Stimulated activated naive CD8-positive, alpha-beta T cell treated with anti-CD3 and anti-CD28 coated beads, Interleukin-15, amount 100 ng/mL, for 72 hours (primary cell): ENCODE measurements around the gene ABCC3.
A peak's percentile ranks its signal among the peaks of the same experiment; 100 is the strongest.

Experiments used
- ATAC-seq: fragments of 150-1000 bp; cut with Tn5 transposase; 2 replicates; pipeline ENCODE4 v1.10.0; 2021; ENCODE audit warnings: mild to moderate bottlenecking, moderate library complexity
- DNase-seq, 2 donors: peaks; one replicate each; pipeline ENCODE4 v3.0.0; 2021 to 2022
- H3K27ac Mint-ChIP-seq, 2 donors: one replicate each; pipeline ENCODE4 v1.8.0; 2022; ENCODE audit warnings: mild to moderate bottlenecking in 2 of 2, mixed read lengths in 2 of 2, moderate library complexity in 2 of 2
- H3K27me3 Mint-ChIP-seq: one replicate; pipeline ENCODE4 v1.8.0; 2022; ENCODE audit warnings: mixed read lengths
- H3K4me1 Mint-ChIP-seq: one replicate; pipeline ENCODE4 v1.8.0; 2022; ENCODE audit warnings: mild to moderate bottlenecking, mixed read lengths
- H3K4me3 Mint-ChIP-seq, 2 donors: one replicate each; pipeline ENCODE4 v1.8.0; 2022; ENCODE audit warnings: mild to moderate bottlenecking in 2 of 2, mixed read lengths in 2 of 2, moderate library complexity in 1 of 2
- H3K9me3 Mint-ChIP-seq, 2 donors: one replicate each; pipeline ENCODE4 v1.8.0; 2022; ENCODE audit warnings: mixed read lengths in 2 of 2

Gene ABCC3

GRCh38 chr17:50632637-50633036 is 2.0 kb upstream of the ABCC3 start:
- no peak for ATAC-seq
- peaks cover 13% of the 10 kb centered on the region for H3K4me1 Mint-ChIP-seq
- no peak overlapping the region for H3K4me3 Mint-ChIP-seq
- DNase-seq, result no peak
- no peak overlapping the region for H3K27ac Mint-ChIP-seq
- H3K9me3 Mint-ChIP-seq, result no peaks in the 10 kb centered on the region
- peaks cover 93% of the 10 kb centered on the region for H3K27me3 Mint-ChIP-seq

GRCh38 chr17:50633683-50634082 is 998 bp upstream of the ABCC3 start:
- H3K27me3 Mint-ChIP-seq, result peaks cover 94% of the 10 kb centered on the region
- no peak overlapping the region for H3K4me3 Mint-ChIP-seq
- DNase-seq (no peak), ATAC-seq (no peak)
- H3K27ac Mint-ChIP-seq, result no peak overlapping the region
- H3K9me3 Mint-ChIP-seq, result no peaks in the 10 kb centered on the region
- peaks cover 6% of the 10 kb centered on the region for H3K4me1 Mint-ChIP-seq

GRCh38 chr17:50634915-50635731 is 442 bp downstream of the ABCC3 start:
- Mint-ChIP-seq H3K4me1 (peaks cover 6% of the 10 kb centered on the region), H3K27ac (no peak overlapping the region), H3K27me3 (peaks cover 86% of the 10 kb centered on the region), H3K4me3 (no peak overlapping the region), H3K9me3 (no peaks in the 10 kb centered on the region)
- ATAC-seq (peak; percentile 19), DNase-seq (no peak)

- H3K9me3 Mint-ChIP-seq, result no peaks in the 10 kb centered on the region
- H3K27me3 Mint-ChIP-seq, result peaks cover 81% of the 10 kb centered on the region
- ATAC-seq (no peak), DNase-seq (no peak)
- H3K4me1 Mint-ChIP-seq, result peaks cover 1% of the 10 kb centered on the region
- H3K27ac Mint-ChIP-seq, result no peak overlapping the region
- no peak overlapping the region for H3K4me3 Mint-ChIP-seq
These were observed 976 bp downstream of the ABCC3 start for GRCh38 chr17:50635732-50635981.

GRCh38 chr17:50635982-50636803 is 1.5 kb downstream of the ABCC3 start:
- Mint-ChIP-seq H3K27me3 (peaks cover 75% of the 10 kb centered on the region), H3K27ac (no peak overlapping the region), H3K4me1 (no peaks in the 10 kb centered on the region), H3K9me3 (no peaks in the 10 kb centered on the region), H3K4me3 (no peak overlapping the region)
- ATAC-seq, result no peak
- no peak for DNase-seq

GRCh38 chr17:50636804-50637195 is 2.1 kb downstream of the ABCC3 start:
- DNase-seq, result no peak
- peaks cover 69% of the 10 kb centered on the region for H3K27me3 Mint-ChIP-seq
- no peak overlapping the region for H3K4me3 Mint-ChIP-seq
- H3K27ac Mint-ChIP-seq, result no peak overlapping the region
- H3K4me1 Mint-ChIP-seq, result no peaks in the 10 kb centered on the region
- no peaks in the 10 kb centered on the region for H3K9me3 Mint-ChIP-seq
- no peak for ATAC-seq

- DNase-seq (no peak), ATAC-seq (no peak)
- no peaks in the 10 kb centered on the region for H3K4me1 Mint-ChIP-seq
- no peak overlapping the region for H3K27ac Mint-ChIP-seq
- no peaks in the 10 kb centered on the region for H3K9me3 Mint-ChIP-seq
- peaks cover 57% of the 10 kb centered on the region for H3K27me3 Mint-ChIP-seq
- no peak overlapping the region for H3K4me3 Mint-ChIP-seq
These were observed 3.3 kb downstream of the ABCC3 start for GRCh38 chr17:50637829-50638605.

GRCh38 chr17:50638606-50638965 is 3.9 kb downstream of the ABCC3 start:
- Mint-ChIP-seq H3K27ac (no peak overlapping the region), H3K9me3 (no peaks in the 10 kb centered on the region), H3K27me3 (peaks cover 51% of the 10 kb centered on the region), H3K4me3 (no peak overlapping the region), H3K4me1 (no peaks in the 10 kb centered on the region)
- no peak for DNase-seq
- ATAC-seq, result no peak

- peaks cover 46% of the 10 kb centered on the region for H3K27me3 Mint-ChIP-seq
- no peak for ATAC-seq
These were observed 4.5 kb downstream of the ABCC3 start for GRCh38 chr17:50638966-50639713.

GRCh38 chr17:50640686-50641351 is 6.1 kb downstream of the ABCC3 start:
- peak overlapping the region in 1 of 2 donors; percentile 45 for H3K27ac Mint-ChIP-seq
- no peaks in the 10 kb centered on the region for H3K9me3 Mint-ChIP-seq
- DNase-seq (no peak), ATAC-seq (no peak)
- H3K27me3 Mint-ChIP-seq, result peaks cover 34% of the 10 kb centered on the region
- H3K4me3 Mint-ChIP-seq, result no peak overlapping the region
- H3K4me1 Mint-ChIP-seq, result no peaks in the 10 kb centered on the region

More at GRCh38 chr17:50638966-50639713, 4.5 kb downstream of the ABCC3 start:
- no peak for DNase-seq
- Mint-ChIP-seq H3K4me3 (no peak overlapping the region), H3K4me1 (no peaks in the 10 kb centered on the region), H3K27ac (no peak overlapping the region), H3K9me3 (no peaks in the 10 kb centered on the region)

- no peak overlapping the region for H3K27ac Mint-ChIP-seq
- DNase-seq (no peak), ATAC-seq (no peak)
- no peak overlapping the region for H3K4me3 Mint-ChIP-seq
- H3K27me3 Mint-ChIP-seq, result peaks cover 28% of the 10 kb centered on the region
- no peaks in the 10 kb centered on the region for H3K4me1 Mint-ChIP-seq
- no peaks in the 10 kb centered on the region for H3K9me3 Mint-ChIP-seq
These were observed 6.7 kb downstream of the ABCC3 start for GRCh38 chr17:50641357-50641756.

- Mint-ChIP-seq H3K4me3 (no peak overlapping the region), H3K27ac (no peak overlapping the region), H3K27me3 (peaks cover 23% of the 10 kb centered on the region), H3K9me3 (no peaks in the 10 kb centered on the region), H3K4me1 (no peaks in the 10 kb centered on the region)
- DNase-seq (no peak), ATAC-seq (no peak)
These were observed 7.5 kb downstream of the ABCC3 start for GRCh38 chr17:50642071-50642721.

GRCh38 chr17:50642722-50643656 is 8.3 kb downstream of the ABCC3 start:
- peaks cover 19% of the 10 kb centered on the region for H3K27me3 Mint-ChIP-seq
- no peak overlapping the region for H3K4me3 Mint-ChIP-seq
- ATAC-seq (no peak), DNase-seq (no peak)
- no peaks in the 10 kb centered on the region for H3K4me1 Mint-ChIP-seq
- H3K27ac Mint-ChIP-seq, result no peak overlapping the region
- no peaks in the 10 kb centered on the region for H3K9me3 Mint-ChIP-seq
